ENCODE data around the gene TRIO. TPM values are rescaled to one million over a fixed set of nuclear protein-coding genes. Genes with fewer than 3 reads are reported as not detected.

Gene TRIO
- total RNA-seq, 4 donors from 2014 or later, result 186 to 388 (median 285) TPM

GRCh38 chr5:14174230-14174636 lies 31.1 kb downstream of the TRIO start:
- 36 to 57% methylated on average over 7 to 8 of the region's 8 CpGs for WGBS, 2 donors (ENCODE audit: low coverage in 1 of 2)
- peaks cover 31 to 74% (median 39%) of the 10 kb centered on the region in 4 donors for H3K4me1 ChIP-seq
- H3K36me3 ChIP-seq, result no peaks in the 10 kb centered on the region
- H3K27me3 ChIP-seq, result no peaks in the 10 kb centered on the region
- H3K4me3 ChIP-seq, result no peak overlapping the region
- intact Hi-C loops (cut with DNase I; ENCODE audit: low total_unique reads), result no loop called here
- DNase-seq, result no peak
- in situ Hi-C loops (cut with MboI; ENCODE audit: low pct_ligation_motif_present in 1 of 4, low pct_unique_long_range_greater_than_20kb in 1 of 4, low sequenced_read_pairs in 3 of 4), result no loop called here
- TF ChIP-seq CTCF (IDR thresholded peaks at IDR 0.05) (no peak), POLR2AphosphoS5 (IDR thresholded peaks at IDR 0.05) (no peak), POLR2A (IDR thresholded peaks at IDR 0.05) (no peak), EP300 (IDR thresholded peaks at IDR 0.05; ENCODE audit: low read depth) (no peak)
- no peaks in the 10 kb centered on the region for H3K9me3 ChIP-seq
- H3K27ac ChIP-seq, result peak overlapping the region; percentile 18 to 24 (median 22)

GRCh38 chr5:14175381-14175780 lies 32.2 kb downstream of the TRIO start:
- H3K27me3 ChIP-seq, result no peaks in the 10 kb centered on the region
- WGBS, 2 donors (ENCODE audit: low coverage in 1 of 2), result 73 to 86% methylated on average over 1 of the region's 1 CpG
- no peaks in the 10 kb centered on the region for H3K9me3 ChIP-seq
- H3K36me3 ChIP-seq, result no peaks in the 10 kb centered on the region
- TF ChIP-seq POLR2AphosphoS5 (IDR thresholded peaks at IDR 0.05) (no peak), POLR2A (IDR thresholded peaks at IDR 0.05) (no peak), EP300 (IDR thresholded peaks at IDR 0.05; ENCODE audit: low read depth) (no peak), CTCF (IDR thresholded peaks at IDR 0.05) (no peak)
- H3K4me1 ChIP-seq, result peaks cover 35 to 73% (median 44%) of the 10 kb centered on the region in 4 donors
- no peak overlapping the region for H3K27ac ChIP-seq
- H3K4me3 ChIP-seq, result no peak overlapping the region
- DNase-seq, result no peak
- in situ Hi-C loops (cut with MboI; ENCODE audit: low pct_ligation_motif_present in 1 of 4, low pct_unique_long_range_greater_than_20kb in 1 of 4, low sequenced_read_pairs in 3 of 4), result no loop called here
- intact Hi-C loops (cut with DNase I; ENCODE audit: low total_unique reads), result no loop called here

- no peaks in the 10 kb centered on the region for H3K27me3 ChIP-seq
- no peak overlapping the region for H3K4me3 ChIP-seq
- peaks cover 30 to 66% (median 37%) of the 10 kb centered on the region in 4 donors for H3K4me1 ChIP-seq
- H3K9me3 ChIP-seq, result no peaks in the 10 kb centered on the region
- WGBS, 2 donors (ENCODE audit: low coverage in 1 of 2), result 48 to 55% methylated on average over 2 of the region's 2 CpGs
- no peak for DNase-seq
- TF ChIP-seq CTCF (IDR thresholded peaks at IDR 0.05), result no peak
- TF ChIP-seq EP300 (IDR thresholded peaks at IDR 0.05; ENCODE audit: low read depth), result no peak
- no peak for TF ChIP-seq POLR2AphosphoS5 (IDR thresholded peaks at IDR 0.05)
- no peak for TF ChIP-seq POLR2A (IDR thresholded peaks at IDR 0.05)
- in situ Hi-C loops (cut with MboI; ENCODE audit: low pct_ligation_motif_present in 1 of 4, low pct_unique_long_range_greater_than_20kb in 1 of 4, low sequenced_read_pairs in 3 of 4), result no loop called here
- H3K27ac ChIP-seq, result no peak overlapping the region
- intact Hi-C loops (cut with DNase I; ENCODE audit: low total_unique reads), result no loop called here
- H3K36me3 ChIP-seq, result no peaks in the 10 kb centered on the region
These were observed 33.7 kb downstream of the TRIO start for GRCh38 chr5:14176888-14177287.

GRCh38 chr5:14177634-14178033 lies 34.5 kb downstream of the TRIO start:
- DNase-seq, result no peak
- in situ Hi-C loops (cut with MboI; ENCODE audit: low pct_ligation_motif_present in 1 of 4, low pct_unique_long_range_greater_than_20kb in 1 of 4, low sequenced_read_pairs in 3 of 4) (no loop called here), intact Hi-C loops (cut with DNase I; ENCODE audit: low total_unique reads) (no loop called here)
- TF ChIP-seq CTCF (IDR thresholded peaks at IDR 0.05) (no peak), POLR2A (IDR thresholded peaks at IDR 0.05) (no peak), POLR2AphosphoS5 (IDR thresholded peaks at IDR 0.05) (no peak), EP300 (IDR thresholded peaks at IDR 0.05; ENCODE audit: low read depth) (no peak)
- H3K27ac ChIP-seq, result peak overlapping the region in 2 of 4 donors; percentile 6 to 45
- no peaks in the 10 kb centered on the region for H3K9me3 ChIP-seq
- no peak overlapping the region for H3K4me3 ChIP-seq
- H3K36me3 ChIP-seq, result no peaks in the 10 kb centered on the region
- no peaks in the 10 kb centered on the region for H3K27me3 ChIP-seq
- 20 to 74% methylated on average over 2 to 3 of the region's 3 CpGs for WGBS, 2 donors (ENCODE audit: low coverage in 1 of 2)
- peaks cover 29 to 67% (median 34%) of the 10 kb centered on the region in 4 donors for H3K4me1 ChIP-seq

All from transverse colon (tissue), 4 donors.